HG02852 (cell line): Measurements from ENCODE around the gene RTEL1.
"Not testable (repeated sequence)": the region's sequence is repeated elsewhere in the genome, so short reads cannot be mapped to it uniquely, and the experiment has no call there.

ENCODE experiments used
- ATAC-seq: cut with Tn5 transposase; IDR thresholded peaks from one replicate; pipeline ENCODE4 v1.9.1; 2021; ENCODE audit warnings: mild to moderate bottlenecking, moderate library complexity; ENCODE audit not compliant: unreplicated experiment

The RTEL1 gene

GRCh38 chr20:63665708-63666107 lies 7.6 kb downstream of the RTEL1 start:
- no peak for ATAC-seq

GRCh38 chr20:63667858-63668257 lies 9.7 kb downstream of the RTEL1 start:
- no peak for ATAC-seq

DNA sequence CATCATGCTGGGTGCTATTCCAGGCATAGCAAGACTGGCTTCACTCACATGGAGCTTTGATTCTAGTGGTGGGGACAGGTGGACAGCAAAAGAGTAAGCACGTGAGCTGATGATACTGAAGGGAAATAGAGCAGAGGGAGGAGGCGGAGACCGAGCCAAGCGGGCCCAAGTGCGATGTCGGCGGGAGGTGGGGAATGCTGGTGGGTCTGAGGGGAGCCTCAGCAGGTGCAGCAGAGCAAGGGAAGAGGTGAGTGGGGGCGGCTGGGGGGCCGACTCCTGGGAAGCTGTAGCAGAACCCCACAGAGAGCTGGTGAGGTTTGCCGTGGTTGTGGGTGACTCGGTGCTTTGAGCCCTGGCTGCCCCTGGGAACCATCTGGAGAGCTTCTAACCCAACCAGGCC lies 10.2 kb downstream of the RTEL1 start:
- no peak for ATAC-seq

- not testable (repeated sequence) for ATAC-seq
Measured at GRCh38 chr20:63671695-63672094, 13.6 kb downstream of the RTEL1 start.

DNA sequence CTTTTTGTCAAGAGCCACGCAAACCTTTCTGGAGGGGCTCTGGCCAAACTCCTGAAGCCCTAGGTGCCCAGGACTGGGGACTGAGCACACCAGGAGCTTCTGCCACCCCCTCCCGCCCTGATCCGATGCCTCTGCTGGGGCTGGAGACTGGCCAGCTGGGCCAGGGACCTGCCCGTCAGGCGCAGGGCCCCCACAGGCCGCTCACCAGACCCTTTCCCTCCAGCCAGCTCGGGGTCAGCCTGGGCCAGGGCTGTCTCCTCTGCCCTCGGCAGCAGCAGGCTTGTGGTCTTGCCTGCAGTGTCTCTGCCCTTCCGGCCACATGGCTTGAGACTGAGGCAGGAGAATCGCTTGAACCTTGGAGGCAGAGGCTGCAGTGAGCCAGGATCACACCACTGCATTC lies 14.6 kb downstream of the RTEL1 start:
- no peak for ATAC-seq

DNA sequence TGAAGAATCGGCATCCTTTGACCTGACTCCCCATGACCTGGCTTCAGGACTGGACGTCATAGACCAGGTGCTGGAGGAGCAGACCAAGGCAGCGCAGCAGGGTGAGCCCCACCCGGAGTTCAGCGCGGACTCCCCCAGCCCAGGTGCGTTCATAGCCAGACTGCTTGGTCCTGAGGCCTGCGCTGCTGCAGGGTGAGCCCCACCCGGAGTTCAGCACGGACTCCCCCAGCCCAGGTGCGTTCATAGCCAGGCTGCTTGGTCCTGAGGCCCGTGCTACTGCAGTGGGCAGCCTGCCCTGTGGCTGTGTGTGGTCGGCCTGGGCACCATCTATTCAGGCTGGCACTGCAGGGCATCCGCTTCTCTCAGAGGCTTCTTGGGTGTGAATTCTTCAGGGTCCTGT lies 15.8 kb downstream of the RTEL1 start:
- no peak for ATAC-seq

DNA sequence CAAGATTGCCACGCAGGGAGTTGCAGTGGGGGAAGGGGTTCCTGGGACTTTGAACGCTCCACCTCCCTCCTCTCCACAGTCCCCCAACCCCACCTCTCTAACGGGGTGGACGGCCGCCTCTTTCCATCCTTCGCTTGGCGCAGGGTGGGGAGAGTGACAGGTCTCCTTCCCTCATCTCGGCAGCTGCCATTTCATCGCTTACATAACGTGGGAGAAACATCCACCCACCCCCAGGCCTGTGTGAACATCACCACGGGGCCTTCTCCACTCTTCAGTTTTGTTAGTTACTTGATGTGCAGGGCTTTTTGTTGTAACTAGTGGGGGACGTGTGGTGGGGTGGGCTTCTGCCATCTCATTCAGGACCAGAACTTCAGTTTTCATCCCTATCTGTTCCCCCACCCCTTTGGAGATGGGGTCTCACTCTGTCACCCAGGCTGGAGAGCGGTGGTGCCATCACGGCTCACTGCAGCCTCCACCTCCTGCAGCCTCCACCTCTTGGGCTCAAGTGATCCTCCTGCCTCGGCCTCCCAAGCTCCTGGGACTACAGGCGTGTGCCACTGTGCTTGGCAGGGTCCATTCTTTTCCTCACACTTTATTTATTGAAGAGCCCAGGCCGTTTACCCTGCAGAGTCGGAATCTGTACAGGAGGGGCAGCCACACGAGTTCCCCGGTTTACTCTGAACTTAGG lies 17.7 kb downstream of the RTEL1 start:
- ATAC-seq = no peak

DNA sequence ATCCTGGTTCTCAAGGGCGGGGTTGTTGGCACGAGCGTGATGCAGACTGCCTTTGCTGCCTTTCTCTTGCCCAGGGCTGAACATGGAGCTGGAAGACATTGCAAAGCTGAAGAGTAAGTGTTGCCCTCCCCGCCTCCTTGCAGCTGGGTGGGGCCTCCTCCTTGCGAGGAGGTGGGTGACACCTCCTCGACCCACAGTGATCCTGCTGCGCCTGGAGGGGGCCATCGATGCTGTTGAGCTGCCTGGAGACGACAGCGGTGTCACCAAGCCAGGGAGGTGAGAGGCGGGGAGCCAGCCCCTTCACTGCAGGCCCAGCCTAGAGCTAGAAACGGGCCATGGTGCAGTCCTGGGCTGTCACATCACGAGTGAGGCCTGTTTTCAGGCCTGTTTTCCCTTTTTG lies 20.0 kb downstream of the RTEL1 start:
- no peak for ATAC-seq

GRCh38 chr20:63678667-63679465 lies 20.8 kb downstream of the RTEL1 start:
- no peak for ATAC-seq

- ATAC-seq = no peak
Measured at GRCh38 chr20:63679799-63680305, 21.7 kb downstream of the RTEL1 start.

DNA sequence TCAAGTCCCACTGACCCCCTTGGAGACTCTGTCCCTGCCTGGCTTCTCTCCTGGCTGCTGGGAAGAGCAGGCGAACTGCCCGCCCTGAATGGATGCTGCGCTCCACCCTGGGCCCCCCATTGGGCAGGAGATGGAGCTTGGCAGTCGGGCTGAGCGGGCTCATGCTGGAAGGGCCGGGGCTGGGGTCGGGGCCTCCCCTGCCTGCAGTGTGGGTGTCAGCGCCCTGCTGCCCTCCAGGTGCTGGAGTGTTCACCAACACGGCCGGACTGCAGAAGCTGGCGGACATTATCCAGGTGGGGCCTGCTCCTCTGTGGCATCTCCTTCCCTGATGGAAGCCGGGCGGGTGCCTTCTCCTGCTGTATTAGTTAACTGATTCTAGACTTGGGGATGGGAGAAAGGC lies 22.3 kb downstream of the RTEL1 start:
- ATAC-seq = no peak

DNA sequence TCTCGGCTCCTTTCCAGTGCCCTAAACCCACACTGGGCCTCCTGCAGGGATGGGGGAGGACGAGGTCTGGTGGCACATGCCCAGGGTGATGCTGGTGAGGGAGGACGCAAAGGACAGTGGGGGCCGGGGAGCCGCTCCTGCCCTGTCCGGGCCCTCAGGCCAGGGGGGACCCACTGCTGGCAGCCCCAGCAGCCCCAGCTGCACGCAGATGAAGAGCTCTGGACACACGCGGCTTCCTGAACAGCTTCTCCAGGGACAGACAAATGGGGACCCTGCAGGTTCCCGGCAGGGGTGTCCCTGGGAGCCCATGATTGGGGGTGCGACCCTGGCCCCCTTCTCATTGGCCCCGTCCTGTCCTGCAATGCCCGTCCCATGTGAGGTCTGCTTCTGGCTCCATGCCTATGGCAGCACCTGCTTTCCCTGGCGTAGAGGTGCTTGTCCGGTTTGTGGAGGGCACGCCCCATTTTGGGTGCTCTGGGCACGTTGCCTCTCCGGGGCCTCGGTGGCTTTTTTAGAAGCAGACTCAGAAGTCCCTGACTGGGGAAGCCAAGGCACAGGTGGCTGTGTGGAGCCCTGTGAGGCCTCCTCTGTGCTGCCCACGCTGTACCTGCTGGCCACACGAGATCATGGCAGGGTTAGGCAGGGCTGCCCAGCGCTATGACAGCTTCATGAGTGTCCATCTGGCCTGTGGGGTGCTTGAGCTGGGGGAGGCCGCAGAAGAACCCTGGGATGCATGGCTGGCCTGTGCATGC lies 22.9 kb downstream of the RTEL1 start:
- no peak for ATAC-seq

DNA sequence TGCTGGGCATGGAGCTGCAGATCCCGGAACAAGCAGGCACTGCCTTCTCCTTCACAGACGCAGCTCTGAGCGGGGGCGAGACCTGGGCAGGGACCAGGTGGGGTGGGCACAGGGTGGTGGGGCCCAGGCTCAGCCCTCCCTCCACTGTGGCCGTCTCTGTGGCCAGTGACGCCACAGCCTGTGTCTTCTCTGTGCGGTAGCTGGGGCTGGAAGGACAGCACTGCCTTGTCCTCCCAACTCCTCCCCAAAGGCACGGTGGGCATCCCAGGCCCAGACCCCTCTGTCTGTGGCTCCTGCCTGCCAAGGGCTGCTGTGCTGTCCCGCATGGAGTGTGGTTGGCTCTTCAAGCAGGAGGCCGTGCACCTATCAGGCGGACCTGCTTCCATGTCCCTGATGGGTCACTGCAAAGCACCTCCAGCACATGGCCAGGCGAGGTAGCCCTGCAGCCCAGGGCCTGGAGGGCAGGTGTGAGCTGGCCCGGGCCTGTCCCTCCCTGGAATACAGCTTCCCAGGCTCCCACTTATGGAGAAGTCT lies 23.6 kb downstream of the RTEL1 start:
- ATAC-seq = no peak

DNA sequence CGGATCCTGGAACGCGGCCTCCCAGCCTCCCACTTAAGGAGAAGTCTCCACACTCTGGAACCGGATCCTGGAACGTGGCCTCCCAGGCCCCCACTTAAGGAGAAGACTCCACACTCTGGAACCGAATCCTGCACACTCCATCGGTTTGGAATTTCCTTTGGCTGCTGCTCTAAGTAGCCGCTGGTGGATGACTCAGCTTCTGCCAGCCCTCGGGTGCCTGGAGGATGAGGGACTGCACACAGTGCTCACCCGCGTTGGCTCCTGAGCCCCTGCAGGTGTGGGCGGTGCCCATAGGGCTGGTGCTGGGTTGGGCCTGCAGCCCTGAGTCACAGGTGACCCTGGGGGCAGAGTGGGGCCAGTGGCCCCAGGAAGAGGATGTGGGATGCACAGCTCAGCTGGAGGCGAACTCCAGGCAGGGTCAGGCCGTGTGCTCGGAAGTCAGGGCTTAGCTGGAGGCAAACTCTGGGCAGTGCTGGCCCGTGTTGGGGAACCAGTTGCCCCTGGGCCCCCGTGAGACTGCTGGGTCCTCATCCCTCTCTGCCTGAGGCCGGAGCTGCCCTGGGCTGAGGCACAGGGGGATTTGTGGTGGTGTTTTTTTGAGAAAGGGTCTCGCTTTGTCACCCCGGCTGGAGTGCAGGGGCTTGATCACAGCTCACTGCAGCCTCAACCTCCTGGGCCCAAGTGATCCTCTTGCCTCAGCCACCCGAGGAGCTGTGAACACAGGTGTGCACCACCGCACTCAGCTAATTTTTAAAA lies 24.4 kb downstream of the RTEL1 start:
- ATAC-seq = no peak

DNA sequence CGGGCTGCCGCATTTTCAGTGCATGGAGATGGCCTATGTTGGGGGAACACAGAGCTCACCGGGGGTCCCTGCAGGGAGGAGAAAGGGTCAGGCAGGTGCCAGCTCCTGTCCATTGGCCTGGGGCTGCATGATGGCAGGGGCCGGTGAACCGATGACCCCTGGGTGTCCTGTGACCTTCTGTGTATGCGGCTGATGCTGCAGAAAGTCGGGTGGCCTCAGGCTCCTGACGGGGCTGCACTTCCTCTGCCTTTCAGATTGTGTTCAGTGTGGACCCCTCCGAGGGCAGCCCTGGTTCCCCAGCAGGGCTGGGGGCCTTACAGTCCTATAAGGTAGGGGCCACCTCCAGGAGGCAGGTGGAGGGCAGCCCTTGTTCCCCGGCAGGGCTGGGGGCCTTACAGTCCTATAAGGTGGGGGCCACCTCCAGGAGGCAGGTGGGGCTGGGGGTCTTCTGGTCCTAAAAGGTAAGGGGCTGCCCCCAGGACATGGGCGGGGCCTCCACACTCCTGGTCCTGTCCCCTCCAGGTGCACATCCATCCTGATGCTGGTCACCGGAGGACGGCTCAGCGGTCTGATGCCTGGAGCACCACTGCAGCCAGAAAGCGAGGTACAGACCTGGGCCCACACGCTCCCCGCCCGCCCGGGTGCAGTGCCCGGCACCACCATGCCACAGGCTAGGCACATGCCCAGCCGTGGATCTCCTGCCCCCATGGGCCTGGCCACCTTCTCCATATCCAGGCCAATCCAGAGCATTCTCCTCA lies 27.3 kb downstream of the RTEL1 start:
- no peak for ATAC-seq

DNA sequence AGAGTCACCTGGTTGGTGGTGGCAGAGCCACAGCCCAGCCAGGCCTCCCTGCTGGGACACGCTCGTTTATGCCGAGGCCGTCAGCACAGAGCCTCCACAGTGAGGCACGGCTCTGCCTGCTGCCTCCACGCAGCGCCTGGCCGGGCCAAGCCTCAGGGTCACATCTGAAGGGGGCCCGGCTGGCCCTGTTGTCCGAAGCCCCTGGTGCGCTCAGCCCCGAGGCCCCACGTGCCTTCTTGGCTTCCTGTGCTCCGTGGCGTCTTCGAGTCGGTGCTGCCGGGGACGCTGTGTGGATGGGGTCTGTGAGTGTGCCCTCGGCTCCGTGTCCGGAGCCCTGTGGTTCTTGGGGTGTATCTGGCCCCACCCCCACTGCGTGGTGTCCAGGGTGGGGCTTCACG lies 28.0 kb downstream of the RTEL1 start:
- no peak for ATAC-seq

GRCh38 chr20:63686492-63687321 lies 28.6 kb downstream of the RTEL1 start:
- no peak for ATAC-seq

DNA sequence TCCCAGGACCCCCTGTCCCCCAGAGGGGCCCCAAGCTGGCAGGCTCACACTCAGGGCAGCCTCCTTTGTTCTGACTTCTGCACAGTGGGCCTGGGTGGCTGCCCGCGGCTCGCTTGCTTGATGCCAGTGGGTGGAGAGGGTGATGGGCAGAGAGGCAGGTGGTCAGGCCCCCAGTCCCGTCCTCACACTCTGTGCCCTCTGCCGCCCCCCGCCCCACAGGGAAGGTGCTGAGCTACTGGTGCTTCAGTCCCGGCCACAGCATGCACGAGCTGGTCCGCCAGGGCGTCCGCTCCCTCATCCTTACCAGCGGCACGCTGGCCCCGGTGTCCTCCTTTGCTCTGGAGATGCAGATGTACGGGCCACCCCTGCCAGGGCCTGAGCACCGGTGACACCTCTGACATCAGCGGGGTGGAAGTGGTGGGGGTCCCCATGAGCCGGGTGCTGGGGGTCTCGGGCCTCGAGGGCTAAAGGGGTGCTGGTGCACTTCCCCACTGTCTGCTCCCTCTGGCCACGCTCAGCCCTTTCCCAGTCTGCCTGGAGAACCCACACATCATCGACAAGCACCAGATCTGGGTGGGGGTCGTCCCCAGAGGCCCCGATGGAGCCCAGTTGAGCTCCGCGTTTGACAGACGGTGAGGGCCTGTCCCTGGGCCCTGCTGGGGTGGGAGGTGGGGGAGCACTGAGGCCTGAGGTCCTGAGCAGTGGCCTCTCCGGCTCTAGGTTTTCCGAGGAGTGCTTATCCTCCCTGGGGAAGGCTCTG lies 29.5 kb downstream of the RTEL1 start:
- no peak for ATAC-seq
